Activated naive CD4-positive, alpha-beta T cell treated with Interleukin-2 at 50 U/mL for 16 hours (primary cell): ENCODE data around the gene RIN3.

Source experiments
- DNase-seq: peaks from one replicate; pipeline ENCODE4 v3.0.0-alpha.2; 2020

RIN3 gene

GRCh38 chr14:92513204-92513965 lies at the start of gene RIN3:
RIN3 (plus strand) TSS chr14:92513781; CDS start chr14:92513933, 152 bp downstream.
- DNase-seq: peak; percentile 40

- no peak for DNase-seq
Observed at GRCh38 chr14:92464156-92464555, 49.4 kb upstream of the RIN3 start.

GRCh38 chr14:92464716-92465115 lies 48.9 kb upstream of the RIN3 start:
- DNase-seq: no peak

GRCh38 chr14:92465353-92466055 lies 48.1 kb upstream of the RIN3 start:
- no peak for DNase-seq

GRCh38 chr14:92466059-92466458 lies 47.5 kb upstream of the RIN3 start:
- no peak for DNase-seq

GRCh38 chr14:92469515-92469914 lies 44.1 kb upstream of the RIN3 start:
- no peak for DNase-seq

- DNase-seq: no peak
Observed at GRCh38 chr14:92470215-92470614, 43.4 kb upstream of the RIN3 start.

GRCh38 chr14:92470811-92471210 lies 42.8 kb upstream of the RIN3 start:
- DNase-seq: no peak

- no peak for DNase-seq
Observed at GRCh38 chr14:92471919-92472318, 41.7 kb upstream of the RIN3 start.

- no peak for DNase-seq
Observed at GRCh38 chr14:92472860-92473259, 40.7 kb upstream of the RIN3 start.

GRCh38 chr14:92473261-92473968 lies 40.2 kb upstream of the RIN3 start:
- DNase-seq: no peak

GRCh38 chr14:92473969-92474535 lies 39.5 kb upstream of the RIN3 start:
- DNase-seq: no peak

- DNase-seq: no peak
Observed at GRCh38 chr14:92475037-92475436, 38.5 kb upstream of the RIN3 start.

GRCh38 chr14:92475451-92476187 lies 38.0 kb upstream of the RIN3 start:
- DNase-seq: no peak

GRCh38 chr14:92480856-92481255 lies 32.7 kb upstream of the RIN3 start:
- DNase-seq: no peak

- DNase-seq: no peak
Observed at GRCh38 chr14:92481386-92481785, 32.2 kb upstream of the RIN3 start.

- DNase-seq: no peak
Observed at GRCh38 chr14:92481811-92482555, 31.6 kb upstream of the RIN3 start.

- DNase-seq: no peak
Observed at GRCh38 chr14:92482621-92483319, 30.8 kb upstream of the RIN3 start.

GRCh38 chr14:92484132-92484823 lies 29.3 kb upstream of the RIN3 start:
- DNase-seq: no peak

- DNase-seq: no peak
Observed at GRCh38 chr14:92486881-92487280, 26.7 kb upstream of the RIN3 start.
